PC-9 (cell line): Measurements from ENCODE around the gene ITGB4. TPM values are rescaled to one million over a fixed set of nuclear protein-coding genes. Genes with fewer than 3 reads are reported as not detected.
"Not testable (repeated sequence)": the region's sequence is repeated elsewhere in the genome, so short reads cannot be mapped to it uniquely, and the experiment has no call there.

Experiments used
- BruUV-seq: library from RNA; stranded (reverse); fragments of 400-500 nt; replicated peaks from 2 replicates; lab custom pipeline; 2021; lab: Mats Ljungman, UMichigan
- CTCF ChIA-PET: fragments of 300-600 bp; sonication (Branson Sonifier 250); formaldehyde crosslinking; loops from one replicate; lab custom pipeline; 2022; ENCODE audit warnings: antibody characterized with exemption; lab: Charles Lee
- POLR2A ChIA-PET: fragments of 300-600 bp; sonication (Branson Sonifier 250); formaldehyde crosslinking; loops from one replicate; lab custom pipeline; 2022; ENCODE audit warnings: antibody characterized with exemption; ENCODE audit not compliant: unreplicated experiment; lab: Charles Lee
- DNase-seq, 2 experiments: peaks; one replicate each; pipeline versions ENCODE4 v3.0.0 to v3.0.0-alpha.2; 2015 to 2022; ENCODE audit warnings: mixed read lengths in 1 of 2
- H2AFZ ChIP-seq: fragments of 200-600 bp; sonication (generic); 2 replicates; pipeline ENCODE4 v1.8.1; 2017; ENCODE audit warnings: antibody characterized with exemption
- H3F3A ChIP-seq: fragments of 200-600 bp; sonication (generic); 2 replicates; pipeline ENCODE4 v1.8.1; 2017; ENCODE audit warnings: antibody characterized with exemption, mild to moderate bottlenecking, low read depth; ENCODE audit not compliant: insufficient read depth
- H3K27ac ChIP-seq: fragments of 200-600 bp; sonication (generic); 2 replicates; pipeline ENCODE4 v1.6.1; 2016; ENCODE audit warnings: mixed run types
- H3K27me3 ChIP-seq: fragments of 200-600 bp; sonication (generic); 2 replicates; pipeline ENCODE4 v1.6.1; 2016; ENCODE audit warnings: low read depth, mixed run types; ENCODE audit not compliant: insufficient read depth
- H3K36me3 ChIP-seq: fragments of 200-600 bp; sonication (generic); 2 replicates; pipeline ENCODE4 v1.6.1; 2016; ENCODE audit warnings: low read depth, mixed run types
- H3K4me1 ChIP-seq: fragments of 200-600 bp; sonication (generic); replicated peaks from 2 replicates; pipeline ENCODE4 v1.6.1; 2016; ENCODE audit warnings: mixed run types; ENCODE audit not compliant: insufficient read depth
- H3K4me2 ChIP-seq: fragments of 200-600 bp; sonication (generic); 2 replicates; pipeline ENCODE4 v1.6.1; 2017; ENCODE audit warnings: mixed run types
- H3K4me3 ChIP-seq: fragments of 200-600 bp; sonication (generic); 2 replicates; pipeline ENCODE4 v1.6.1; 2016; ENCODE audit warnings: mixed run types
- H3K79me2 ChIP-seq: fragments of 200-600 bp; sonication (generic); 2 replicates; pipeline ENCODE4 v1.6.1; 2017; ENCODE audit warnings: low read depth, mixed run types
- H3K9me2 ChIP-seq: fragments of 200-600 bp; sonication (generic); 2 replicates; pipeline ENCODE4 v1.8.1; 2017; ENCODE audit warnings: mild to moderate bottlenecking; ENCODE audit not compliant: insufficient read depth
- H3K9me3 ChIP-seq: fragments of 200-600 bp; sonication (generic); 2 replicates; pipeline ENCODE4 v1.8.1; 2016; ENCODE audit warnings: low read depth; ENCODE audit not compliant: insufficient read depth
- H4K20me1 ChIP-seq: fragments of 200-600 bp; sonication (generic); 2 replicates; pipeline ENCODE4 v1.8.1; 2017; ENCODE audit not compliant: insufficient read depth
- CTCF ChIP-seq: fragments of 200-600 bp; sonication (generic); conservative IDR thresholded peaks from 2 replicates; pipeline ENCODE4 v1.6.1; 2017; ENCODE audit warnings: mixed run types, antibody characterized with exemption, mild to moderate bottlenecking, moderate library complexity
- EZH2 ChIP-seq: fragments of 200-600 bp; sonication (generic); IDR thresholded peaks from 2 replicates; pipeline ENCODE4 v1.8.0; 2017; ENCODE audit warnings: antibody characterized with exemption, low read depth
- intact Hi-C: fragments of 100-400 bp; cut with micrococcal nuclease; formaldehyde crosslinking; loops from one replicate; pipeline ENCODE4 v1.10.0; 2022; ENCODE audit not compliant: unreplicated experiment
- total RNA-seq: library from RNA; stranded (reverse); gene quantifications from 2 replicates; pipeline ENCODE4 v1.2.3, GENCODE V29; 2021

ITGB4 gene
- total RNA-seq, 1 experiment from 2014 or later, result 461 TPM

- H2AFZ ChIP-seq, result no peak overlapping the region
- BruUV-seq, result no TSS peak
- intact Hi-C loops, result loop anchor here (5.0 to 10.0 kb wide), 3 partner anchors 40 to 497 kb away; partner anchors contain the start of gene CDK3
- H3K4me3 ChIP-seq, result peak overlapping the region; percentile 90
- TF ChIP-seq CTCF, result no peak
- 0 out of 2 replicates have a peak overlapping the region, but pooled peaks have one; percentile 4 for H3K27ac ChIP-seq
- peaks cover 26% of the 10 kb centered on the region for H3K36me3 ChIP-seq
- ChIA-PET POLR2A (interaction anchor here (0.6 to 0.7 kb wide), 2 partner anchors 63 to 213 kb away, joined by 3 to 4 read pairs; no protein-coding TSS in a partner anchor), CTCF (interaction anchor here (1.3 kb wide), 1 partner anchor 13 kb away, joined by 3 read pairs; no protein-coding TSS in a partner anchor)
- peaks cover 58% of the 10 kb centered on the region for H3F3A ChIP-seq
- H3K9me2 ChIP-seq, result no peaks in the 10 kb centered on the region
- peaks cover 36% of the 10 kb centered on the region for H4K20me1 ChIP-seq
- peaks cover 52% of the 10 kb centered on the region for H3K4me1 ChIP-seq
- H3K79me2 ChIP-seq, result peaks cover 32% of the 10 kb centered on the region
- H3K9me3 ChIP-seq, result no peaks in the 10 kb centered on the region
- no peaks in the 10 kb centered on the region for H3K27me3 ChIP-seq
- peak overlapping the region; percentile 96 for H3K4me2 ChIP-seq
- DNase-seq, result no peak
Measured at GRCh38 chr17:75777296-75777922, 56.1 kb downstream of the ITGB4 start.

- peak overlapping the region; percentile 93 for H3K27ac ChIP-seq
- peaks cover 60% of the 10 kb centered on the region for H3K4me1 ChIP-seq
- H3K27me3 ChIP-seq, CTCF ChIA-PET, H3K9me3 ChIP-seq, H3K9me2 ChIP-seq, H2AFZ ChIP-seq, DNase-seq, BruUV-seq: not testable (repeated sequence)
- intact Hi-C loops, result loop anchor here (2.0 to 10.0 kb wide), 4 partner anchors 39 to 497 kb away; partner anchors contain the start of genes CDK3 and WBP2
- H3K4me2 ChIP-seq, result peak overlapping the region; percentile 96
- peak overlapping the region; percentile 90 for H3K4me3 ChIP-seq
- peaks cover 63% of the 10 kb centered on the region for H3F3A ChIP-seq
- peaks cover 36% of the 10 kb centered on the region for H4K20me1 ChIP-seq
- POLR2A ChIA-PET, result interaction anchor here (0.6 kb wide), 1 partner anchor 100 kb away, joined by 8 read pairs; the partner anchor contains the start of gene TRIM47
- H3K79me2 ChIP-seq, result peaks cover 32% of the 10 kb centered on the region
- peaks cover 26% of the 10 kb centered on the region for H3K36me3 ChIP-seq
Measured at GRCh38 chr17:75778066-75778860, 57.0 kb downstream of the ITGB4 start.

GRCh38 chr17:75778861-75779249, 57.6 kb downstream of the ITGB4 start:
- H3K4me2 ChIP-seq, result peak overlapping the region; percentile 96
- no TSS peak for BruUV-seq
- peaks cover 32% of the 10 kb centered on the region for H3K79me2 ChIP-seq
- no peak for DNase-seq
- peaks cover 36% of the 10 kb centered on the region for H4K20me1 ChIP-seq
- peaks cover 66% of the 10 kb centered on the region for H3K4me1 ChIP-seq
- H3K9me2 ChIP-seq, result no peaks in the 10 kb centered on the region
- peak overlapping the region; percentile 90 for H3K4me3 ChIP-seq
- H2AFZ ChIP-seq, result no peak overlapping the region
- H3K27me3 ChIP-seq, result no peaks in the 10 kb centered on the region
- CTCF ChIA-PET, result no interaction called here
- no peaks in the 10 kb centered on the region for H3K9me3 ChIP-seq
- peaks cover 26% of the 10 kb centered on the region for H3K36me3 ChIP-seq
- H3F3A ChIP-seq, result peaks cover 68% of the 10 kb centered on the region
- intact Hi-C loops, result loop anchor here (1.0 to 10.0 kb wide), 6 partner anchors 38 to 496 kb away; partner anchors contain the start of genes CDK3 and WBP2
- H3K27ac ChIP-seq, result peak overlapping the region; percentile 93
- peak; percentile 69 for TF ChIP-seq CTCF
- no peak for TF ChIP-seq EZH2
- POLR2A ChIA-PET, result interaction anchor here (0.6 kb wide), 1 partner anchor 99 kb away, joined by 8 read pairs; the partner anchor contains the start of gene TRIM47
